Activated gamma-delta T cell treated with Interleukin-2 at 50 U/mL for 16 hours (primary cell): ENCODE results near the gene PCYT1B.
"Not testable (repeated sequence)": the region's sequence is repeated elsewhere in the genome, so short reads cannot be mapped to it uniquely, and the experiment has no call there.

Experiments used
- DNase-seq: peaks from one replicate; pipeline ENCODE4 v3.0.0-alpha.2; 2020

Gene PCYT1B

GRCh38 chrX:24647257-24648058, at the start of gene PCYT1B:
Gene PCYT1B (minus strand): TSS chrX:24647347. CDS start chrX:24647105, 242 bp downstream.
- peak; percentile 45 for DNase-seq

GRCh38 chrX:24696294-24696693, 49.1 kb upstream of the PCYT1B start:
- no peak for DNase-seq

DNA sequence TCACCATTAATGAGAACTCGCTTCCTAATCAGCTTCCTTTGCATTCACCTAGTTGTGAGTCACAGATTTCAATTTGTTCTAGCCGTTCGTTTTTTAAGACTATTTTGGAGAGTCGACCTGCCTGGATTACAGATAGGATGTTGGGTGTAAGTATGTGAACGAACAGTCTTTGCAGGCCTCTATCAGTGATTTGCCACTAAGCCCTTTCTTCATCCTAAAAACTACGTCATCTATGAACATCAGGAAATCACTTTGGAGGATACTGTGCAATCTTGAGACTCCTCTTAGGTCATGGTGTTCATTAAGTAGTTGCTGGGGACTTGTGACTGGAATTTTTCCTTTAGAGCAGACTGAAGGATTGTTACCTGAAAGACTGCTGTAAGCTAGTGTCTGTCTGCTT, 47.7 kb upstream of the PCYT1B start:
- DNase-seq = no peak

GRCh38 chrX:24693453-24694202, 46.5 kb upstream of the PCYT1B start, which contains the start of gene POLA1:
Gene POLA1 (plus strand): TSS chrX:24693918. CDS start chrX:24693962, 44 bp downstream.
- peak; percentile 37 for DNase-seq

GRCh38 chrX:24692305-24692704, 45.2 kb upstream of the PCYT1B start:
- DNase-seq = no peak

DNA sequence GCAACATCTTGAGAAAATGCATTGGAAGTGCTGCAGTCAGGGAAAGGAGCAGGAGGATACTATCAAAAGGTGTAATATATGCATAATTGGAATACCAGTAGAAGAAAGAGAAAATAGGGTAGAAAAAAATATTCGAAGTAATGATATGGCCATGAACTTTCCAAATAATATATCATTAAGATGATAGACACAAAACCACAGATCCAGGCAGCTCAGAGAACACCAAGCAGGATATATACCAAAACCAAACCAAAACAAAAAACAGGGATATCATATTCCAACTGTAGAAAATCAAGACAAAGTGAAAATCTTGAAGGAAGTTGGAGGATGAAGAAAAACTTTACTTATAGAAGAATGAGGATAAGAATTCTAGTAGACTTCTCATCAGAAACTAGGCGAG, 36.9 kb upstream of the PCYT1B start:
- no peak for DNase-seq

- no peak for DNase-seq
These were observed 35.7 kb upstream of the PCYT1B start for GRCh38 chrX:24682739-24683432.

- DNase-seq = no peak
These were observed 29.4 kb upstream of the PCYT1B start for GRCh38 chrX:24676403-24677024.

GRCh38 chrX:24673424-24673823, 26.3 kb upstream of the PCYT1B start:
- no peak for DNase-seq

GRCh38 chrX:24672701-24673190, 25.6 kb upstream of the PCYT1B start:
- no peak for DNase-seq

DNA sequence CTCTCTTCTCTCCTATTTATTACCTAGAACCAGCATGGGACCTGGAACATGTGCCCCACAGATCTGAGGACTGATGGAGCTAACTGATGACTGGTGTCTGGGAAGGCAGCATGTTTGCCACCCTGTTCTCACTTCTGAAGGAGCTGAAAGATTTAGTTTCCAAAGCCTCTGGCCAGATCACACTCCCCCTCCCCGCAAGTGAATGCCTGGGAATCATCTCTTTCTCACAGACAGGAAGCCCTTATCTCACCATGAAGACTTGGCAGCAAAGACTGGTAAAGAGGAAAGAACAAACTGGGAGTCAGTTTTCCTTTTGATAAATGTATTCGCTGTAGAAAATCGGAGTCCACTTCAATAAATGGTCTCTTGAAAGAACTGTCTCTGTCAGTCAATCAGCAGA, 21.0 kb upstream of the PCYT1B start:
- no peak for DNase-seq

GRCh38 chrX:24662352-24662751, 15.2 kb upstream of the PCYT1B start:
- DNase-seq = no peak

DNA sequence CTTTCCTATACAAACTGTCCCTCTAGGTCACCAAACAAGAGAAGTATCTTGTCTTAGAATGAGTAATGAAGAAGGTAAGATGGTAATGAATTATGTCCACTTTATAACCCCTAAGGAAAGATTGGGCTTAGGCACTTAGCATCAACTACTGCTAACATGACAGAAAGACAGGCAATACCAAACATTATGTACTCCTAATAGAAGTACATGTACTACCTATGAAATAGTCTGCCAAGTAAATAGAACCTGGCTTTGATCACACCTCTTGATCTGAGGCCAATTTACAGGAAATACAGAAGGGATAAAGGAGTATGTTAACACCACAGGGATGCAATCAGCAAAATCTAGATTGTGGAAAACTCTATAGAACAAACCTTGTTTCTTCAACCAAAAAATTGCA, 14.1 kb upstream of the PCYT1B start:
- DNase-seq = no peak

- no peak for DNase-seq
These were observed 12.5 kb upstream of the PCYT1B start for GRCh38 chrX:24659646-24660045.

DNA sequence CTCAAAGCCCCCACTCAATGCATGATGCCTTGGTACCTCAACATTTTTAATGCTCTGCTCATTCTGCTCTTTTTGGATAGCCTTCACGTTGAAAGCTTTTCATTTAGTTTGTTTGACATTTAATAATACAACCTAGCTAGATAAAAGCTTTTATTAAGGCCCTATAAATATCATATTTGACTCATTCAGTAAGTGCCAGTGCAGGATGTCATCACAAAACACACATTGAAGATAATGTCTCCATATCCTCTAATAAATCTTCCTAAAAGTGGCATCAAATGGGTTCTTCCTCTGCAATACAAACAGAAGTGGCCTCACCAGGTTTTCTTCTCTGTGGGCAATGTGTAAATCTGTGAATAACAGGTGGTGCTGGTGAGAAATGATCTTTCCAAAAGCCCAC, 12.0 kb upstream of the PCYT1B start:
- no peak for DNase-seq

DNA sequence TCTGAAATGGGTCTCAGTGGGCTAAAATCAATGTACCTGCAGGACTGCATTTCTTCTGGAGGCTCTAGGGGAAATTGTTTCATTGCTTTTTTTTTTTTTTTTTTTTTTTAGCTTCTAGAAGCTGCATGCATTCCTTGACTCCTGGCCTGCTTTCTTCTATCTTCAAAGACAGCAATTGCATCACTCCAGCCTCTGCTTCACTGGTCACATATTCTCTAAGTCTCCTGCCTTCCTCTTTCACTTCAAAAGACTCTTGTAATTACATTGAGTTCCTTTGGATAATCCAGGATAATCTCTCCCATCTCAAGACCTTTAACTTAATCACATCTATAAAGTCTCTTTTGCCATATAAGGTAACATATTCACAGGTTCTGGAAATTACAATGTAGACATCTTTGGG, 11.3 kb upstream of the PCYT1B start:
- DNase-seq = no peak

DNA sequence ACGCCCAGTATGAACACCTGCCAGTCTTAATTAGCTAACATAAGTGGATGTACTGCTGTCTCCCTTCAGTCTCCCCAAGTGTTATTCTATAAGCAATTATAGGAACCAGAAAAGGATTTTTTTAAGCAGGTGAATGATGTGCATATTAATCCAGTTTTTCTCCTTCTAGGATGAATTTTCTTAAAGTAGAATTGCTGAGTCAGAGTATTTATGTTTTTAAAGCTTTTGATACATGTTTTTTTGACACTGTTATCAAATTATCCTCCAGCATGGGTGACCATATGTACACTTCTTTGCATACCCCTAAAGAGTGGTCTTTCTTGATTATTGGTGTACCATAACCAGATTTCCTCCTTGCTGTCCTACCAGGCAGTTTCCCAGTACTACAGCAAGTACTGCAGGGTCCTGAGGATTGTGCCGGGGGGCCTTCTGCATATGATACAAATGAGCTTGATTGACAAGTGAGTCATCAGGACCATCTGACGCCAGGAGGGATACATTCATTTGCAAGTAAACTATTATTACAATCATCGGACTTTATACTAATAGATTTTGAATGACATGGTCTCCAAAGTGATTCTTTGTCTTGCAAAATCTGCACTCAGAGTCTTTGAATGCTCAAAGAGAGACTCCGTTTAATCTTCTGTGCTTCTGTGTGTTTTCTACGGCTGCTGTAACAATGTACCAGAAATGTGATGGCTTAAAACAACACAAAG, 10.7 kb upstream of the PCYT1B start:
- no peak for DNase-seq

- DNase-seq = not testable (repeated sequence)
These were observed 8.5 kb upstream of the PCYT1B start for GRCh38 chrX:24655679-24656078.

GRCh38 chrX:24651783-24652182, 4.6 kb upstream of the PCYT1B start:
- DNase-seq = no peak

DNA sequence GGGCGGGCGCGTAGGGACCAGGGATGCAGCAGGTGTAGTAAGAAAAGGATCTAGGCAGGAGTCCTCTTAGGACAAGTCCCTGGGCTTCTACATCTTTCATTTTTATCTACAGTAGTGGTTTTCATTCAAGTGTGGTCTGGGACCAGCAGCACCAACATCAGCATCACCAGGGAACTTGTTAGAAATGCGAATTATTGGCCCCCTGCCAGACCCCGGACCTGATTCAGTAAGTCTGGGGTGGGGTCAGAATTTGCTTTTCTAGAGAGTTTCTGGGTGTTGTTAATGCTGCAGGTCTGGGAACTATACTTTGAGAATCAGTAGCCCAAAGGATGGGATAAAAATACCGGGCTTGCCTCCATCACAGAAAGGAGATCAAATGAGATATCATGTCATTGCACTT, 1.3 kb upstream of the PCYT1B start:
- no peak for DNase-seq

DNA sequence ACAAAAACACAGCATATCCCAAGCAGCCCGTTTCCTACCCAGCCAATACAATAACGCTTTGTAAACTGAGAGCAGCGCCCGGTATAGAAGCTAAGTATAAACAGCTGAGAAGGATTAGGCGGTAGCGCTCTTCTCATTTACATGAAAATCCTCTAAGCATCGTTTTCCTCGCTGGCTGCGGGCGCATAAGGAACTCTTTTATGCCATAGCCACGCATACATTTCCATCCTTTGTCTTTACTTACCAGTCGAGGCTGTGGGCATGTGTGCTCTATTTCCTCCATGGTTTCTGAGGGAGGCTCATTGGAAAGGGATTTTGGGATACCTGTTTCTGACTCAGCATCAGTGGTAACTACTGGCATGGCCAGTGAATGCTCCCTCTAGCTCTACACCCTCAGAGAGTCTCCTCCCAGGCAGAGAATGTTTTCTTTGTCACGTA, 383 bp downstream of the PCYT1B start:
- no peak for DNase-seq

- no peak for DNase-seq
These were observed 1.1 kb downstream of the PCYT1B start for GRCh38 chrX:24646006-24646405.
